ENCODE results near the gene CHD9NB.

CHD9NB gene

GRCh38 chr16:53069772-53070171 lies 17.1 kb upstream of the CHD9NB start:
- Histone ChIP-seq H3K79me2 (ENCODE audit: insufficient read depth, low read depth) (peaks cover 18% of the 10 kb centered on the region; the same call in 1 of the 2 replicates), H3K4me3 (IDR thresholded peaks at IDR 0.05; ENCODE audit: insufficient read depth, low read depth, low read length) (no peak overlapping the region), H2AFZ (ENCODE audit: low read depth) (no peak overlapping the region), H3K4me1 (ENCODE audit: low read depth, poor library complexity, severe bottlenecking) (peaks cover 8% of the 10 kb centered on the region), H3K9ac (no peak overlapping the region), H3K27me3 (ENCODE audit: insufficient read depth, low read depth) (no peaks in the 10 kb centered on the region), H3K4me2 (no peak overlapping the region), H4K20me1 (ENCODE audit: insufficient read depth) (no peaks in the 10 kb centered on the region), H3K36me3 (ENCODE audit: insufficient read depth) (no peaks in the 10 kb centered on the region), H3K27ac (no peak overlapping the region)
- no peak for TF ChIP-seq CTCF (conservative IDR thresholded peaks at IDR 0.05; ENCODE audit: low read depth, low read length)

- peaks cover 18% of the 10 kb centered on the region for H3K4me1 ChIP-seq (ENCODE audit: low read depth, poor library complexity, severe bottlenecking)
- H3K9ac ChIP-seq, result no peak overlapping the region
- no peaks in the 10 kb centered on the region for H3K27me3 ChIP-seq (ENCODE audit: insufficient read depth, low read depth)
- no peak for TF ChIP-seq CTCF (conservative IDR thresholded peaks at IDR 0.05; ENCODE audit: low read depth, low read length)
- no peak overlapping the region for H3K4me2 ChIP-seq
- H3K36me3 ChIP-seq (ENCODE audit: insufficient read depth), result no peaks in the 10 kb centered on the region
- H3K27ac ChIP-seq, result no peak overlapping the region
- H4K20me1 ChIP-seq (ENCODE audit: insufficient read depth), result no peaks in the 10 kb centered on the region
- peaks cover 14% of the 10 kb centered on the region; the same call in 1 of the 2 replicates for H3K79me2 ChIP-seq (ENCODE audit: insufficient read depth, low read depth)
- no peak overlapping the region for H3K4me3 ChIP-seq (IDR thresholded peaks at IDR 0.05; ENCODE audit: insufficient read depth, low read depth, low read length)
- no peak overlapping the region for H2AFZ ChIP-seq (ENCODE audit: low read depth)
Observed at GRCh38 chr16:53068423-53068833, 15.7 kb upstream of the CHD9NB start.

GRCh38 chr16:53067675-53068074 lies 15.0 kb upstream of the CHD9NB start:
- Histone ChIP-seq H3K4me2 (no peak overlapping the region), H3K4me3 (IDR thresholded peaks at IDR 0.05; ENCODE audit: insufficient read depth, low read depth, low read length) (no peak overlapping the region), H3K36me3 (ENCODE audit: insufficient read depth) (no peaks in the 10 kb centered on the region), H3K27ac (no peak overlapping the region), H3K4me1 (ENCODE audit: low read depth, poor library complexity, severe bottlenecking) (peaks cover 18% of the 10 kb centered on the region), H3K9ac (no peak overlapping the region), H3K79me2 (ENCODE audit: insufficient read depth, low read depth) (peaks cover 12% of the 10 kb centered on the region; the same call in 1 of the 2 replicates), H4K20me1 (ENCODE audit: insufficient read depth) (no peaks in the 10 kb centered on the region), H2AFZ (ENCODE audit: low read depth) (no peak overlapping the region), H3K27me3 (ENCODE audit: insufficient read depth, low read depth) (no peaks in the 10 kb centered on the region)
- no peak for TF ChIP-seq CTCF (conservative IDR thresholded peaks at IDR 0.05; ENCODE audit: low read depth, low read length)

- Histone ChIP-seq H3K27ac (no peak overlapping the region), H3K4me1 (ENCODE audit: low read depth, poor library complexity, severe bottlenecking) (peaks cover 39% of the 10 kb centered on the region), H3K79me2 (ENCODE audit: insufficient read depth, low read depth) (peaks cover 17% of the 10 kb centered on the region; the same call in 1 of the 2 replicates)
Observed at GRCh38 chr16:53065461-53066061, 12.9 kb upstream of the CHD9NB start.

More at GRCh38 chr16:53065461-53066061, 12.9 kb upstream of the CHD9NB start:
- TF ChIP-seq CTCF (conservative IDR thresholded peaks at IDR 0.05; ENCODE audit: low read depth, low read length), result no peak
- H3K9ac ChIP-seq, result no peak overlapping the region
- 0 out of 2 replicates have a peak, but pooled peaks cover 4% of the 10 kb centered on the region for H4K20me1 ChIP-seq (ENCODE audit: insufficient read depth)
- H3K36me3 ChIP-seq (ENCODE audit: insufficient read depth), result no peaks in the 10 kb centered on the region
- no peak overlapping the region for H3K4me3 ChIP-seq (IDR thresholded peaks at IDR 0.05; ENCODE audit: insufficient read depth, low read depth, low read length)
- H3K27me3 ChIP-seq (ENCODE audit: insufficient read depth, low read depth), result no peaks in the 10 kb centered on the region
- no peak overlapping the region for H2AFZ ChIP-seq (ENCODE audit: low read depth)
- no peak overlapping the region for H3K4me2 ChIP-seq

Measured in KMS-11 (cell line).